Measurements from ENCODE around the gene SERPINA1. TPM values are rescaled to one million over a fixed set of nuclear protein-coding genes. Genes with fewer than 3 reads are reported as not detected.
"Not testable (repeated sequence)": the region's sequence is repeated elsewhere in the genome, so short reads cannot be mapped to it uniquely, and the experiment has no call there.

The SERPINA1 gene
- total and polyA plus RNA-seq, 4 donors, result 3.5 to 29.8 (median 20.4) TPM

GRCh38 chr14:94362614-94363133, 25.7 kb downstream of the SERPINA1 start:
- H3K4me1 ChIP-seq (ENCODE audit: control insufficient read depth in 1 of 2, insufficient read depth in 2 of 2, low read length in 2 of 2), result no peaks in the 10 kb centered on the region
- ATAC-seq (ENCODE audit: low FRiP score) (no peak), DNase-seq (no peak)
- no peak overlapping the region for H3K4me3 ChIP-seq (ENCODE audit: low read length in 2 of 2)
- H3K36me3 ChIP-seq (ENCODE audit: control insufficient read depth in 1 of 2, insufficient read depth in 2 of 2, low read length in 1 of 2), result no peaks in the 10 kb centered on the region
- WGBS, 2 donors, result 86 to 89% methylated on average over 8 of the region's 8 CpGs
- intact Hi-C loops (cut with DNase I), result no loop called here
- H3K27me3 ChIP-seq (ENCODE audit: control insufficient read depth in 1 of 2, insufficient read depth in 2 of 2, low read length in 1 of 2), result no peaks in the 10 kb centered on the region
- no peaks in the 10 kb centered on the region for H3K9me3 ChIP-seq (ENCODE audit: control insufficient read depth, low read length)
- H3K27ac ChIP-seq (ENCODE audit: low read depth in 1 of 2, low read length in 2 of 2), result no peak overlapping the region

- H3K27me3 ChIP-seq (ENCODE audit: control insufficient read depth in 1 of 2, insufficient read depth in 2 of 2, low read length in 1 of 2), result no peaks in the 10 kb centered on the region
- WGBS, 2 donors, result 93 to 97% methylated on average over 4 to 7 of the region's 7 CpGs
- DNase-seq (no peak), ATAC-seq (ENCODE audit: low FRiP score) (no peak)
- no peaks in the 10 kb centered on the region for H3K36me3 ChIP-seq (ENCODE audit: control insufficient read depth in 1 of 2, insufficient read depth in 2 of 2, low read length in 1 of 2)
- no peak overlapping the region for H3K4me3 ChIP-seq (ENCODE audit: low read length in 2 of 2)
- no peak overlapping the region for H3K27ac ChIP-seq (ENCODE audit: low read depth in 1 of 2, low read length in 2 of 2)
- no peaks in the 10 kb centered on the region for H3K4me1 ChIP-seq (ENCODE audit: control insufficient read depth in 1 of 2, insufficient read depth in 2 of 2, low read length in 2 of 2)
- intact Hi-C loops (cut with DNase I), result no loop called here
- no peaks in the 10 kb centered on the region for H3K9me3 ChIP-seq (ENCODE audit: control insufficient read depth, low read length)
These were observed 26.7 kb downstream of the SERPINA1 start for GRCh38 chr14:94361682-94362081.

- DNase-seq, result peak in 1 of 2 donors; percentile 29
- Histone ChIP-seq H3K27ac (ENCODE audit: low read depth in 1 of 2, low read length in 2 of 2) (no peak overlapping the region), H3K9me3 (ENCODE audit: control insufficient read depth, low read length) (no peaks in the 10 kb centered on the region), H3K4me3 (ENCODE audit: low read length in 2 of 2) (no peak overlapping the region), H3K4me1 (ENCODE audit: control insufficient read depth in 1 of 2, insufficient read depth in 2 of 2, low read length in 2 of 2) (no peaks in the 10 kb centered on the region), H3K27me3 (ENCODE audit: control insufficient read depth in 1 of 2, insufficient read depth in 2 of 2, low read length in 1 of 2) (no peaks in the 10 kb centered on the region), H3K36me3 (ENCODE audit: control insufficient read depth in 1 of 2, insufficient read depth in 2 of 2, low read length in 1 of 2) (no peaks in the 10 kb centered on the region)
- 77 to 79% methylated on average over 7 of the region's 7 CpGs for WGBS, 2 donors
- intact Hi-C loops (cut with DNase I), result no loop called here
- ATAC-seq (ENCODE audit: low FRiP score), result peak; percentile 29
These were observed 27.3 kb downstream of the SERPINA1 start for GRCh38 chr14:94360945-94361565.

- intact Hi-C loops (cut with DNase I), result loop anchor here (10.0 kb wide), 1 partner anchor 128 kb away; no protein-coding TSS in a partner anchor
- Histone ChIP-seq H3K27me3 (ENCODE audit: control insufficient read depth in 1 of 2, insufficient read depth in 2 of 2, low read length in 1 of 2) (peaks cover 0 to 2% of the 10 kb centered on the region in 2 donors), H3K4me3 (ENCODE audit: low read length in 2 of 2) (no peak overlapping the region), H3K4me1 (ENCODE audit: control insufficient read depth in 1 of 2, insufficient read depth in 2 of 2, low read length in 2 of 2) (no peaks in the 10 kb centered on the region), H3K27ac (ENCODE audit: low read depth in 1 of 2, low read length in 2 of 2) (no peak overlapping the region), H3K36me3 (ENCODE audit: control insufficient read depth in 1 of 2, insufficient read depth in 2 of 2, low read length in 1 of 2) (no peaks in the 10 kb centered on the region), H3K9me3 (ENCODE audit: control insufficient read depth, low read length) (no peaks in the 10 kb centered on the region)
- 41 to 57% methylated on average over 1 of the region's 1 CpG for WGBS, 2 donors
- no peak for DNase-seq
- ATAC-seq (ENCODE audit: low FRiP score), result no peak
These were observed 31.2 kb downstream of the SERPINA1 start for GRCh38 chr14:94357166-94357565.

GRCh38 chr14:94356379-94357056, 31.9 kb downstream of the SERPINA1 start:
- Histone ChIP-seq H3K27me3 (ENCODE audit: control insufficient read depth in 1 of 2, insufficient read depth in 2 of 2, low read length in 1 of 2) (peaks cover 0 to 2% of the 10 kb centered on the region in 2 donors), H3K27ac (ENCODE audit: low read depth in 1 of 2, low read length in 2 of 2) (no peak overlapping the region), H3K9me3 (ENCODE audit: control insufficient read depth, low read length) (no peaks in the 10 kb centered on the region), H3K4me1 (ENCODE audit: control insufficient read depth in 1 of 2, insufficient read depth in 2 of 2, low read length in 2 of 2) (no peaks in the 10 kb centered on the region), H3K4me3 (ENCODE audit: low read length in 2 of 2) (no peak overlapping the region), H3K36me3 (ENCODE audit: control insufficient read depth in 1 of 2, insufficient read depth in 2 of 2, low read length in 1 of 2) (no peaks in the 10 kb centered on the region)
- 87 to 88% methylated on average over 5 of the region's 5 CpGs for WGBS, 2 donors
- intact Hi-C loops (cut with DNase I), result loop anchor here (10.0 kb wide), 1 partner anchor 128 kb away; no protein-coding TSS in a partner anchor
- no peak for ATAC-seq (ENCODE audit: low FRiP score)
- no peak for DNase-seq

GRCh38 chr14:94355191-94355794, 33.1 kb downstream of the SERPINA1 start:
- no peak overlapping the region for H3K4me3 ChIP-seq (ENCODE audit: low read length in 2 of 2)
- WGBS, 2 donors, result 23 to 25% methylated on average over 15 of the region's 15 CpGs
- peaks cover 0 to 2% of the 10 kb centered on the region in 2 donors for H3K27me3 ChIP-seq (ENCODE audit: control insufficient read depth in 1 of 2, insufficient read depth in 2 of 2, low read length in 1 of 2)
- no peaks in the 10 kb centered on the region for H3K36me3 ChIP-seq (ENCODE audit: control insufficient read depth in 1 of 2, insufficient read depth in 2 of 2, low read length in 1 of 2)
- no peak for ATAC-seq (ENCODE audit: low FRiP score)
- no peaks in the 10 kb centered on the region for H3K4me1 ChIP-seq (ENCODE audit: control insufficient read depth in 1 of 2, insufficient read depth in 2 of 2, low read length in 2 of 2)
- H3K9me3 ChIP-seq (ENCODE audit: control insufficient read depth, low read length), result no peaks in the 10 kb centered on the region
- intact Hi-C loops (cut with DNase I), result loop anchor here (10.0 kb wide), 1 partner anchor 130 kb away; no protein-coding TSS in a partner anchor
- no peak overlapping the region for H3K27ac ChIP-seq (ENCODE audit: low read depth in 1 of 2, low read length in 2 of 2)
- DNase-seq, result peak; percentile 69 to 80

GRCh38 chr14:94354638-94355185, 33.7 kb downstream of the SERPINA1 start:
- 92 to 95% methylated on average over 3 of the region's 3 CpGs for WGBS, 2 donors
- Histone ChIP-seq H3K27ac (ENCODE audit: low read depth in 1 of 2, low read length in 2 of 2) (no peak overlapping the region), H3K9me3 (ENCODE audit: control insufficient read depth, low read length) (no peaks in the 10 kb centered on the region), H3K27me3 (ENCODE audit: control insufficient read depth in 1 of 2, insufficient read depth in 2 of 2, low read length in 1 of 2) (peaks cover 0 to 2% of the 10 kb centered on the region in 2 donors), H3K36me3 (ENCODE audit: control insufficient read depth in 1 of 2, insufficient read depth in 2 of 2, low read length in 1 of 2) (no peaks in the 10 kb centered on the region), H3K4me3 (ENCODE audit: low read length in 2 of 2) (no peak overlapping the region), H3K4me1 (ENCODE audit: control insufficient read depth in 1 of 2, insufficient read depth in 2 of 2, low read length in 2 of 2) (no peaks in the 10 kb centered on the region)
- DNase-seq, result no peak
- intact Hi-C loops (cut with DNase I), result loop anchor here (10.0 kb wide), 1 partner anchor 130 kb away; no protein-coding TSS in a partner anchor
- ATAC-seq (ENCODE audit: low FRiP score), result no peak

GRCh38 chr14:94354190-94354589, 34.2 kb downstream of the SERPINA1 start:
- H3K27me3 ChIP-seq (ENCODE audit: control insufficient read depth in 1 of 2, insufficient read depth in 2 of 2, low read length in 1 of 2); H3K4me1 ChIP-seq (ENCODE audit: control insufficient read depth in 1 of 2, insufficient read depth in 2 of 2, low read length in 2 of 2); H3K4me3 ChIP-seq (ENCODE audit: low read length in 2 of 2); DNase-seq; ATAC-seq (ENCODE audit: low FRiP score); H3K9me3 ChIP-seq (ENCODE audit: control insufficient read depth, low read length); H3K36me3 ChIP-seq (ENCODE audit: control insufficient read depth in 1 of 2, insufficient read depth in 2 of 2, low read length in 1 of 2); H3K27ac ChIP-seq (ENCODE audit: low read depth in 1 of 2, low read length in 2 of 2): not testable (repeated sequence)
- WGBS, 2 donors, result 91 to 92% methylated on average over 8 of the region's 8 CpGs
- intact Hi-C loops (cut with DNase I), result loop anchor here (10.0 kb wide), 1 partner anchor 131 kb away; no protein-coding TSS in a partner anchor
